ENCODE results near the gene EEPD1.

The EEPD1 gene

GRCh38 chr7:36157527-36158320 is 4.7 kb downstream of the EEPD1 start:
- DNase-seq, result no peak

- no peak for DNase-seq
Observed at GRCh38 chr7:36158321-36158605, 5.2 kb downstream of the EEPD1 start.

- DNase-seq, result no peak
Observed at GRCh38 chr7:36159618-36160017, 6.6 kb downstream of the EEPD1 start.

GRCh38 chr7:36160313-36160712 is 7.3 kb downstream of the EEPD1 start:
- DNase-seq, result no peak

GRCh38 chr7:36161996-36162395 is 8.9 kb downstream of the EEPD1 start:
- no peak for DNase-seq

- DNase-seq, result no peak
Observed at GRCh38 chr7:36165059-36165458, 12.0 kb downstream of the EEPD1 start.

- no peak for DNase-seq
Observed at GRCh38 chr7:36165802-36166201, 12.7 kb downstream of the EEPD1 start.

- no peak for DNase-seq
Observed at GRCh38 chr7:36167403-36168050, 14.5 kb downstream of the EEPD1 start.

- DNase-seq, result no peak
Observed at GRCh38 chr7:36171503-36171902, 18.4 kb downstream of the EEPD1 start.

GRCh38 chr7:36175886-36176285 is 22.8 kb downstream of the EEPD1 start:
- no peak for DNase-seq

- DNase-seq, result no peak
Observed at GRCh38 chr7:36176697-36177096, 23.6 kb downstream of the EEPD1 start.

- no peak for DNase-seq
Observed at GRCh38 chr7:36180121-36180520, 27.1 kb downstream of the EEPD1 start.

- DNase-seq, result no peak
Observed at GRCh38 chr7:36181668-36182067, 28.6 kb downstream of the EEPD1 start.

GRCh38 chr7:36182854-36183604 is 30.0 kb downstream of the EEPD1 start:
- no peak for DNase-seq

- DNase-seq, result no peak
Observed at GRCh38 chr7:36185092-36185491, 32.0 kb downstream of the EEPD1 start.

GRCh38 chr7:36185756-36186155 is 32.7 kb downstream of the EEPD1 start:
- no peak for DNase-seq

- no peak for DNase-seq
Observed at GRCh38 chr7:36186359-36187121, 33.5 kb downstream of the EEPD1 start.

- DNase-seq, result no peak
Observed at GRCh38 chr7:36188266-36188665, 35.2 kb downstream of the EEPD1 start.

- no peak for DNase-seq
Observed at GRCh38 chr7:36188906-36189305, 35.9 kb downstream of the EEPD1 start.

- no peak for DNase-seq
Observed at GRCh38 chr7:36190447-36191291, 37.6 kb downstream of the EEPD1 start.

- no peak for DNase-seq
Observed at GRCh38 chr7:36191292-36191920, 38.4 kb downstream of the EEPD1 start.

Measured in right hindlimb (tissue), 1 donor.